HG03108 (cell line): ENCODE measurements around the gene FASTKD2.
"Not testable (repeated sequence)": the region's sequence is repeated elsewhere in the genome, so short reads cannot be mapped to it uniquely, and the experiment has no call there.

Experiments used
- ATAC-seq: cut with Tn5 transposase; IDR thresholded peaks from one replicate; pipeline ENCODE4 v1.9.1; 2021; ENCODE audit warnings: moderate library complexity; ENCODE audit not compliant: unreplicated experiment

FASTKD2 gene

DNA sequence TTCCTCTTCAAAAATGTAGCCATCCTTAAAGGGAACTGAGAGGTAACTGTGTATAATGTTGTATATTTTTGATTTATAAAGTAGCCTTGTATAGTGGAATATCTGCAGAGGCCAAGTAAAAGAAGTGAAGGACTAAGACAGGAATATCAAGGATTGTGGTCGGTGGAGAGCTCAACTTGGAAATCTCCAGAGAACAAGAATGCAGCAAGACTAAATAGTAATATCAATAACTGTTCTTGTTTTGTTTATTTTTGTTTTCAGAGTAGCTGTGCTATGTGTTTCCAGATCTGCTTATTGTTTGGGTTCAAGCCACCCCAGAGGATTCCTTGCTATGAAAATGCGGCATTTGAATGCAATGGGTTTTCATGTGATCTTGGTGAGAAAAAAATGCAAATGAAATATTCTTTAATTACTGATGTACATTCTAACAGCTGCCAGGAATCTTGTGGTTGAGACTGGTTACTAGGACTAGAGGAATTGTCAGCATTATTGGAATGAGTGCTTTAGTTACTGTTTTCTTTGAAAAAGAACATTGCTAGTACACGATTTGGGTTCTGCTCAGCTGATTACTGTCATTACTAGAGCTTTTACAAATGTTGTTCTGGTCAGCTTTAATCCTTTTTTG lies 25.0 kb downstream of the FASTKD2 start:
- ATAC-seq, result no peak

DNA sequence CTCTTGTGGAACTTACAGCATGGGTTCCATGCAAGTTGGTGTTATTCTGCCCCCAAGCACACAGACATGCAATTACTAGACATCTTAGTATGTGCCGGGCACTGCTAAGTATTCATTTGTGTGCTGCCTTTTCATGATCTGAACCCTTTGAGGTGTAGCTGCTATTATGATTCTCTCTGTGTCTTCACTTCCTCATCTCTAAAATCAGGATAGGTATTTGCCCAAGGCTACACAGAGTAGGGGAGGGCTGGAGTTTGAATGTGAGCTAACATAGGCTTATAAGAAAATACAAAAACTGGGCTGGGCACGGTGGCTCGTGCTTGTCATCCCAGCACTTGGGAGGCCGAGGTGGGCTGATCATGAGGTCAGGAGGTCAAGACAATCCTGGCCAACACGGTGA lies 27.2 kb downstream of the FASTKD2 start:
- no peak for ATAC-seq

DNA sequence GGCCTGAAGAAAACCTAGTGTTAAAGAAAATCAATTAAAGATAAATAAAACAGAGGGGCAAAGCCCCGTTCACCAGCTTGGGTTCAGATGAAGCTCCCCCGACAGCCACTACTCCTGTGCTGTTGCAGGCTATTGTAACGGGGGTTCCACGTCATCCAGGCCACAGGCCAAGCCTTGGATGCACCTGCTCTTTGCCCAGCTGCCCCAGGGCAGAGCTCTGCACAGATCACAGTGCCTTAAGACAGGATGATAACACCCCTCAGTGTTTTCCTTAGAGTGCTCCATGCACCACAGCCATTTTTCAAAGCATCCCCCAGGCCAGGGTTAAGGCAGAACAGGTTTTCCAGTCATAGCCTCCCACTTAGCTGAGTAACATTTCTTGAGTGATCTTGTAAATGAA lies 32.0 kb downstream of the FASTKD2 start:
- no peak for ATAC-seq

DNA sequence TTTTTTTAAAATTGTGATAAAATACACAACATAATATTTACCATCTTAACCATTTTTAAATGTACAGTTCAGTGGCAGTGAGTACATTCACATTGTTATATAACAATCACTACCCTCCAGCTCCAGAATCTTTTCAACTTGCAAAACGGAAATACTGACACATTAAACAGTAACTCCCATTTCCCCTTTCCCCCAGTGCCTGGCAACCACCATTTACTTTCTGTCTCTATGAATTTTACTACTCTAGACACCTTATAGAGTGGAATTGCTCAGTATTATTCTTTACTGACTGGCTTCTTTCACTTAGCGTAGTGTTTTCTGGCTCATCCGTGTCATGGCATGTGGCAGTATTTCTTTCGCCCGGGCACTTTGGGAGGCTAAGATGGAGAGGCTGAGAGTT lies 32.6 kb downstream of the FASTKD2 start:
- ATAC-seq, result peak; percentile 71

DNA sequence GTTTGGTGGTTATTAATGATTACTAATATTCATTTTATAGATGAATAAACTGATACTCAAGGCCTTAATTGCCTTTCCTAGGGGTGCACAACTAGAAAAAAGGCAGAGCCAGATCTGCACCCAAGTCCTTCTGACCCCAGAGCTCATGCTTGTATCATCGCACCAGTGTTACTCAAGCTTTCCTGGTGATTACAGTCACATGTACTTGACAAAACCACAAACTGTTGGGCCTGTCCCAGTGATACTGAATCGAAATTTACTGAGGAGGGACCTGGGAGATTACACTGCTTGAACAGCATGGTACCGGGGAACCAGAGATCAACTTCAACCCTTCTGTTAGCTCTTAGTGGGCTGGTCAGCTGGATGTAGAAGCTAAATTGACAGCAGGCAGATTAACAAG lies 33.7 kb downstream of the FASTKD2 start:
- no peak for ATAC-seq

DNA sequence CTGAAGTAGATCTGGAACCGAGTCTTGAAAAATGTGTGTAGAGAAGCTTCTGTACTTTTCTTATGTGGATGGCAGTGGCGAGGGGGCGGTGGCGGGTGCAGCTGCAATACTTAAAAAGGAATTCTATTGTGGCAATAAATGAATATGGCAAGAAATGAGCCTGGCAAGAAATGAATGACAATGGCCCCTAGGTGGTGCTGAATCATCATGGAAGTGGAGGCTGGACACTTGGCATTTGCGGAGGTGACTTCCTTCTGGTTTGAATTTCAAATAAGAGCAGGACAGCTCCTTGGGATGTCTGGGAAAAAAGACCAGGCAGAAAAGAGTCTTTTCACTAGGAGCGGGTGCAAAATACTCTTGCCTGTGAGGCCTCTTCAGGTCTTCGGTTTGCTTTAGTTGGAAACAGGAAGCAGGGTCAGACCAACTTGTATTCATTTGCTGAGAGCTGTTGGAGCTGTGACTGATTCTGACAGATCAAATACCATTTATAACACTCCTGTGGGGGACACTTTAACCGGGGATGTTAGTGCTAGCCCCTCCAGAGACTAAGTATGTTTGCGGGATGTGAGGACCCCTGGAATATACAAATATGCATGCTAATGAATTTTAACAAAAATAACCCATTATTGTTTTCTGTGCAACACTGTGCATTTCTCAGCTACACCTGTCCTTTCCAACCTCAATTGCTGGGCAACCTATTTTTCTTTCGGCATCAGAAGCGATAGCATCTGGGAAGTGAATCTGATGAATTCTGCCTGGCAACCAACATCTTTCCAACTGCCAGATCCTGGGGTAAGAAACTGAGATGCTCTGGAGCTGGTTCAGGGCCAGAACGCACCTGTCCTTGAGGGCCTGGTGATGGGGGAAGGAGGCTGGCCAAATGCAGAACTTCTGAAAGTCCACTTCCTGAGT lies 35.4 kb downstream of the FASTKD2 start:
- no peak for ATAC-seq

DNA sequence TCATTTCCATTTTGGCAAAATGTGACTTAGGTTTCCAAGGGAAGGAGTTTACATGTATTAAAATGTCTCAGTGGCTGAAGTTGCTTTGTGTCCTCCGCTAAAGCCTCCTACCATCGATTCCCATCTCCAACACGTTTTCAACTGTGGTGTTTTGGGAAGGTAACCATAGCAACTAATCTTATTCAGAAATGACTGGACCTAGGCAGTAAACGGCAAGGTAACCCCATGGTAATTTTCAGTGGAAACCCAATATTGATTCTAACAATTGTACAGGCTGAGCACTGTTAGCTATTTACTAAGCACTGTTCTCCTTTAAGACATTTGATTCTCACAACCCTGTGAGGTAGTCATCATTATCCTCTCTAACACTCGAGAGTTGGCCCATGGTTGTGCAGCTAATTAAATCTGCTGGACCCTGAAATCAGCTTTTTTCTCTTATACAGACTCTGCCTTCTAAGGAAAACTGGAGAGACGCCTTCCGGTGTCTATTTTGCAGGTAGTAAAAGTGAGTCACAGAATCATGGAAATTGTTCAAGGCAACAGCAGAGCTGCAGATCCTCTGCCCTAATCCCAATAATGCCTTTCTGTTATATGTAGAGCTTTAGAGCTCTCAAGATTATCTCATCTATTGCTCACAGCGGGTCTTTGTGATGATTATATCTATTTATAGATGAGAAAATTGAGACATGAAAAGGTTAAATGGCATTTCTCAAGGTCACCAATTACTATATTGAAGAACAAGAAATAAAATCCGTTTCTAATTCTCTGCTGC lies 36.2 kb downstream of the FASTKD2 start:
- no peak for ATAC-seq

DNA sequence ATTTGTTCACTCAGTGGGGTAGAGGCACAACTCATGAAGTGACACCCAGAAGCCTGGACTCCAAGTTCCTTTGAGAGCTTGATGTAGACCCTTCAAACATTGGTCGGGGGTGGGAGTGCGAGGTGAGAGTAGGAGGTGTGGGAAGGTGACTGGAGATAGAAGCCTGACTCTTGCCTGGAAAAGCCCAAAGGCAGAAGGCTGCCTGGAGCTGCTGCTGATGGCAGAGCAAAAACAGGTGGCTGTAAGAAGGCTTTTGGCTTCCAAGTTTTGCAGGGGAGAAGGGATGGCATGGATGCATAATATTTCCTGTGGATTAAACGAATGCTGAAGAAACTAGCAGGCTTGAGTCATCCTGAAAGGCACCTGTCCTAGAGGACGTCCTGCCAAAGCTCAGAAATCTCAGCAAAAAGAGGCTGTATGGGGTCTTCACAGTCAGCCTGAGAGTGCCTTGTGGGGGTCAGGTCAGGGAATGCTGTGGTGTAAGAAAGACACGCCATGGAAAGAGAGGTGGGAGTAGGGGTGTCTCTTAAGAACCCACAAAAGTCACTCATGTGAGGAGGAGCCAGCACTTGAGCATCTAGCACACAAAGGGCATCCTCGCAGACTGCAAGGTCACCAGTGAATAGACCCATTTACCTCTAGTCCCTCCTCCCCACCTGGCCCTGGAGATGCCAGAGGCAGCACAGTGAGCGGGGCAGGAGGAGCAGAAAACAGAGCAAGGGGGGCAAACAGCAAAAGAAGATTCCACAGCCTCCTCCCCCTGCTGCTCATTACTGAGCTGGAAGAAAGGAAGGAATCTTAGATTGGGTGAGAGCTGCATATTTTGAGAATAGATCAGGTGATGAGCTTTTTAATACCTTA lies 37.5 kb downstream of the FASTKD2 start:
- no peak for ATAC-seq

DNA sequence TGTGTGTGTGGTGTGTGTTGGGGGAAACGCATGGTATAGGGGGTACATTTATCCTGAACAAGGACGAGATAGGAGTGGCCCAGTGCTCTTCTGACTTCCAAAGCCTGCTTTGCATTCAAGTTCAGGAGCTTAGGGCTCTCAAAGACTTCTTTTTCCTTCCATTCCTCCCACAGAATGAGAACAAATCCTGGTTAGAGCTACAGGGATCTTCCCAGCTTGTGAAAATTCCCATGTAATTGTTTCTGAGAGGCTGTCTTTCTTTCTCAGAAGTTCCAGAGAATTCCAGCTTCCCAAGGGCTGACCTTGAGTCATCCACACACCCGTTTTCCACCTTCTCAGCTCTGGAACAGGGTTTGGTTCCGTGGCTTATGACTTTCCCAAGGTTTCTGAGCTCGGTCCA lies 38.9 kb downstream of the FASTKD2 start:
- no peak for ATAC-seq

DNA sequence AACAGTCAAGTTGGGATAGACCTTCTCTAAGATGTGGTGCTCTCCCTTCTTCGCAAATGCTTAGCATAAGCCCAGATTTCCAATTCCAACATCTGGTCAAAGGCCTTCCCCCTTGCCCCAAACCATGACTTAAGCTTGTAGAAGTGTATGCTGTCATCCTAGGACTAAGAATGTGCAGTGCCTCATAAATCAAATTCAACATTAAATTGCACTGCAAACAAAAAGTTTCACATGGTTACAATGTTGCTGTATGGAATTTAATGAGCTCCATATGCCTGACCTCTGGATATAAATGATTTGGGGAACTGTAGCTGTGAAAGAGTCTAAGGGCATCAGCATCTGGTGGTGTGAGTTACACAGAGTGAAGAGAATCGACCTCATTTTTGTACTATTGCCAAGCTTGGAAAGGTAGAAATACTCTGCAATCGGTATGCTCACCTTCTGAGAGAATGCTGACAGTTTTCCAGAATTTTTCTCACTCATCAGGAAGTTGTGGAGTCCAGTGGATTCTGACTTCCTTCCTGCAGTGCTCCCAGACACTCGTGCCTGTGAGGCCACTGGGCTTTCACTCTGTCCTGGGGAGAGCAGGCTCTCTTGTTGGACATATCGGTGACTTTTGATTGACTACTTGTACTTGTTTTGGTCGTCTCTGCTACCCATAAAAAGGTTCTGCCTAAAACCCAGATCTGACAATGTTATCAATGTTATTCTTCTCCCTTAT lies 40.6 kb downstream of the FASTKD2 start:
- ATAC-seq, result no peak

DNA sequence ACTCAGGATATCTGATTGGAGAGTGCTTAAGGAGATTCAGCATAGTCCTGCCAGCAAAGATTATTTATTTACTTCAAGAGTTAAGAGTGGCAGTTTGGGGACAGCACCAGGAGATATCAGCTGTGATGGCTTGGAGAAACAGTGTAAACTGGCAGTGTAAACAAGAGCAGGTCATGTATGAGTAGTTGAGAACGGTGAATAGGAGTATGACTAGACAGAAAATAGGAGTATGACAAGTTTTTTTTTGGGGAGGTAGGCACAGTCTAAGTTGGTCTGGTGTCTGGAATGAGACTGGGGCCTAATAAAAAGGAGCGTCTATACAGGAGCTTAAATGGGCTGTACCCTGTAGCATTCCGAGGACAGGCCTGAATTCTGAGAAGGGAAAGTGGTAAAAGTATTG lies 42.2 kb downstream of the FASTKD2 start:
- ATAC-seq, result not testable (repeated sequence)

DNA sequence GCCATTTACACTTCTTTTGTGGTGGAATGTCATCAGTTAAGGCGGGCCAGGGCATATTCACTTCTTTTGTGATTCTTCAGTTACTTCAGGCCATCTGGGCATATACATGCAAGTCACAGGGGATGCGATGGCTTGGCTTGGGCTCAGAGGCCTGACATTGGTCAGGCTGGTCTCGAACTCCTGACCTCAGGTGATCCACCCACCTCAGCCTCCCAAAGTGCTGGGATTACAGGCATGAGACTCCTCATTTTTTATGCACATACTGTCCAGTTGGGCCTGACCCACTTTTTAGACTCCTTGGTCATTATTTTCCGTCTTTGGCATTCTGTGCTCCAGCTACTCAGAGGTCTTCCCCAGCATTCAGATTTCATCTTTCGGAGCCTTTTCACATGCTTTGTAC lies 47.1 kb downstream of the FASTKD2 start:
- ATAC-seq, result not testable (repeated sequence)

DNA sequence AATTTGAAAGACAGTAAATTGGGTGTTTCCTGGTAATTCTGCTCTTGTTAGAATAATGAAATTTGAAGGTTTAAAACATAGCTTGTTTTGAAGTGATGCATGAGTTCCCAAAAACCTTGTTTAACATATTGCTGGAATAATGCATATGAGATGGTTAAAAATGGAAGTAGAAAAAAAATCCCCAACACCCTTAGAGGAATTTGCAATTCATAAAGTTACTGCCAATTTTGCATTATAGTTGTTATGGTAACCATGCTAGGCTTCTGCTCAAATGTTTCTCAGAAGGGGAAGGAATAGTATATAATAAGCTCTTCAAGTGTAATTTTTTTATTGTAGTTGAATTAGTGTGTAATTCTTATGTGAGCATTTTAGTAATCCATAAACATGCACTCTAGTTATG lies 49.1 kb downstream of the FASTKD2 start:
- no peak for ATAC-seq

DNA sequence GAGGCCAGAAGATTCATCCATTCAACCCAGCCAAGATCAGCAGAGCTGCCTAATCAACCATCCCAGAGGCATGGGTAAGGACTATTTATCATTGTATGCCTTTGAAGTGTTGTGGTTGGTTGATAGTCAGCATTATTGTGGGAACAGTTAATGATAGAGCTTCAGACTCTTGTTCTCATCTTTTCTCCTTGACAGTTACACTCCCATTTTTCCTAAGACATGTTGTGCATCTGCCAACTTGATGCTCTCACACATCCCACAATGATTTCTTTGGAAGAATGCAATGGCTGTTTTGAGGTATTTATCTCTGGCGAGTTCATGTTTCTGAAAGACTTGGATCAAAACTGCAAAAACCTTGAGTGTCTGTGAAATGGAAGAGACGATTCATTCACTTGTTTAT lies 55.4 kb downstream of the FASTKD2 start:
- no peak for ATAC-seq

DNA sequence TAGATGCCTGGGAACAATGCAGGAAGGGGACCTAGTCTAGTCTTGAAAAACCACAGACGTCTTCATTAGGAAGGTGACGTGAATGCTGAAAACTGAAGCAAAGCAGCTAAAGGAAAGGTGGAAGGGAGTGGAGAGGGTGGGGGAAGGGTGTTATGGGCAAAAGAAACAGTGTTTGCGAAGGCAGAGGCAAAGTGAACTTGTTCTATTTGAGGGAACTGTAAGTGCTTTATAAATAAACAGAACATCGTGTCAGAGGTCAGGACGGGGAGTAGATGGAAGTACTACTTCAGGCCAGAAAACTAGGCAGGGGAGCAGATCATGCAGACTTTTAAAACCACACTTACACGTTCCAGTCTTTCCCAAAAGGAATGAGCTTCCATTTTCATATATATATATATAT lies 57.8 kb downstream of the FASTKD2 start:
- no peak for ATAC-seq

DNA sequence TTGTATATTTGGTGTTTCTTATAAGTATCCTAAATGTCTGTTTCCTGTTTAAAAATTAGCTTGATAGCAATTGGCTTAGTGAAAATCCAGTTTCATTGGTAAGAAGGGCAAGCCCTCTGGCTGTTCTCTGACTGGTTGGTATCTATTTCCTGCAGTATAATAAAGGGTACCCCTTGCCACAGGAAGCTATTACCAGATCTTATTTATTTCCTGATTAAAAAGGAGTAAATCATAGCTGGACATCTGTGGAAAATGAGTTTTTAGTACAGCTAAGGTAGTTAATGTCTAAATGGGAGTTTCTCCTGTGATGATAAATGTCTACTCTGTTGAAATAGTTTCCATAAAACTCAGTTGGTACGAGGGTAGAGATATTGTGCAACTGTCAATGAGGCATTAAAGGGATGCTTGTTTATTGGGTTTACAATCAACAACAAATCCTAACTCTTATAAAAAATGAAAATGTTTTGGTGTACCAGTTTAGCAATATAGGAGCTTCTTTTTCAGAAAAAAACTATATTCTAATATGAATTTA lies 58.7 kb downstream of the FASTKD2 start:
- no peak for ATAC-seq

DNA sequence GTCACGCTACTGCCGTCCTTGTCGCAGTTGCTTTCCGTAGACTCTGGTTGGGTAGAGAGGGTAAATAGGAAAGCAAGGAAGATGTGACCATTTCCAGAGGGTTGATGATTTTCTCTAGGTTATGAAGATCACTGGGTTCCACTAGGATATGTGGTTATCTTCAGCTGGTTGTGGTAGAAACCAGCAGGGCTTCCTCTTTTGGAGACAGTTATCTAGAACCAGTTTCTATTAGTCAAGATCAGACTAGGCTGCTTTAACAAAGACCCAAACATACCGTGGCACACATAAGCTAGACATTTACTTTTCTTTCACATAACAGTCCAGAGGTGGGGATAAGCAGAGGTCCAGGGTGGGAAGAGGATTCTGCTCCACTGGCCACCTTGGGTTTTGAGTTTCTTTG lies 59.6 kb downstream of the FASTKD2 start:
- ATAC-seq, result no peak

DNA sequence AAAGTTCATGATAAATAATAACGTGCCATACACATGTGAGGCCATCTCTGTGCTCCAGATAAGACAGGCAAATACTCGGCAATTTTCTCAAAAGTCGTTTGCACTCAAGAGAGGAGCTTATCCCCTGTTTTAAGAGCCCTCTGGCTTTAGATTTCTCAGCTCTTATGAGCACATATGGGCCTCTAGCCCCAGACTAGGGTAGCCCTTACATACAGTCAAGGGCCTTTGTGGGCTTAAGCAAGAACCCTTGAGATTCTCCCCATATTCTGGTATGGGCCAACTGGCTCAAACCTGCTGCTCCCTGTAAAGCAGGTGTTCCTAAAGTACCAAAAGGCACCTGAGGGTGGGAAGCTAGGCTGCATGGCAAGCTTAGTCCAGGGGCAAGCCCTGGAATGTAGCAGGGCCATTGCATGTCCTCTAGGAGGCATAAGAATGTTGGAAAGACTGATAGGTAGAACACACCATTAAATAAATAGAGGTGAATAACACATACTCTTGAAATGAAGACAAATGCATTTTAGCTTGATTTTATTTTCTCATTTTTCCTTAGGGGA lies 66.1 kb downstream of the FASTKD2 start:
- ATAC-seq, result no peak

DNA sequence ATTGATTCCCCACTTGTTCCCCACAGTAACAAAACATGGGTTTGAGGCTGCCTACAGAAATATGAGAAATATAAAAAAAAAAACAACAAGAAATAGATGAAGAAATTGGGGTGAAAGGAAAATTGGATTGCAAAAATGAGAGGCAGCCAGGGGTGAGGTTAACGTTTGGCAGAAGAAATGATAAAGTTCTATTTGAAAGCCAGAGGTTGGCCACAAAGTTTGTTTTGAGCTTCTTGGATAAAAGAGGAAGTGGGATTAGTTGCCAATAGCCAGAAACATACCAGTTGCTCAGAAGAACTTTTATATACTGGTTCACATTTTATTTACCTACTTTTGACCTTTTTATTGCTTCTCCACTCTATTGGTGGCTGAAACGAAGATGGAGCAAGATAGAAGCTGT lies 67.5 kb downstream of the FASTKD2 start:
- no peak for ATAC-seq

DNA sequence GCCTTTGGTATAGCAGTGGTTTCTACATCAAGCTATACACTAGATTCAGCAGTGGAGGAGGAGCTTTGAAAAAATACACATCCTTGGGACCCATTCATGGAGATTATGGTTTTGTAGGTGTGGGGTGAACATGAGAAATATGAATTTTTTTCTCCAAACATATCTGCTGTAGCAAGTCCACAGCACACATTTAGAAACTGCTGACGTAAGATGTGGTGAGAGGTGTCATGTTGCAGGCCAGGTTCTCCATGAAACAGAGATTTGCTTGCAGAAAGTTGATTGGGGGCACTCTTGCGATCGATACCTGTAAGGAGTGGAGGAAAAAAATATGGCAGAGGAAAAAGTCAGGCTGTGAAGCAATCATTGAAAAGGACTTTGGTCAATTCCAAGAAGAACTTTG lies 67.9 kb downstream of the FASTKD2 start:
- no peak for ATAC-seq
